CD14-positive monocyte (primary cell): ENCODE results near the gene MARCHF3. TPM values are rescaled to one million over a fixed set of nuclear protein-coding genes. Genes with fewer than 3 reads are reported as not detected.
A peak's percentile ranks its signal among the peaks of the same experiment; 100 is the strongest.

Experiments used
- DNase-seq, 3 donors: peaks; one replicate each; pipeline ENCODE4 v3.0.0-alpha.2; 2011 to 2022
- H2AFZ ChIP-seq: 2 replicates; pipeline ENCODE4 v1.6.0; 2012; ENCODE audit warnings: mild to moderate bottlenecking, low read depth, low read length, inconsistent platforms; ENCODE audit not compliant: insufficient read depth, poor library complexity, severe bottlenecking
- H3K27ac ChIP-seq, 2 donors: 1 replicate in 1 of 2; 2 replicates in 1 of 2; pipeline ENCODE4 v1.5.1; 2012 to 2013; ENCODE audit warnings: low read length in 2 of 2, control low read depth in 1 of 2, inconsistent platforms in 1 of 2, low read depth in 1 of 2, mild to moderate bottlenecking in 1 of 2
- H3K27me3 ChIP-seq, 2 donors: one replicate each; pipeline versions ENCODE4 v1.6.0 to v1.6.1; 2011 to 2013; ENCODE audit warnings: low read length in 2 of 2; ENCODE audit not compliant: control insufficient read depth in 2 of 2, insufficient read depth in 2 of 2
- H3K36me3 ChIP-seq, 2 donors: replicated peaks in 1 of 2; 1 replicate in 1 of 2; 2 replicates in 1 of 2; pipeline versions ENCODE4 v1.5.1 to v1.6.1; 2012 to 2013; ENCODE audit warnings: low read length in 2 of 2, control low read depth in 1 of 2, inconsistent platforms in 1 of 2, mild to moderate bottlenecking in 1 of 2; ENCODE audit not compliant: insufficient read depth in 2 of 2, control insufficient read depth in 1 of 2
- H3K4me1 ChIP-seq, 2 donors: 1 replicate in 1 of 2; 2 replicates in 1 of 2; pipeline versions ENCODE4 v1.5.1 to v1.6.1; 2012 to 2013; ENCODE audit warnings: low read length in 2 of 2, control low read depth in 1 of 2, inconsistent platforms in 1 of 2, mild to moderate bottlenecking in 1 of 2, moderate library complexity in 1 of 2; ENCODE audit not compliant: insufficient read depth in 2 of 2, control insufficient read depth in 1 of 2
- H3K4me2 ChIP-seq: replicated peaks from 2 replicates; pipeline ENCODE3; 2012; ENCODE audit warnings: low read length, moderate library complexity, mild to moderate bottlenecking; ENCODE audit not compliant: poor library complexity, severe bottlenecking; ENCODE audit errors: extremely low read depth
- H3K4me3 ChIP-seq, 3 experiments: fragments of 200-600 bp in 1 of 3; sonication (generic) in 1 of 3; replicated peaks in 1 of 3; 1 replicate in 2 of 3; 2 replicates in 1 of 3; pipeline ENCODE4 v1.5.1; 2011 to 2013; ENCODE audit warnings: low read length in 3 of 3, mild to moderate bottlenecking in 3 of 3, control low read depth in 2 of 3, low read depth in 2 of 3, inconsistent platforms in 1 of 3, moderate library complexity in 1 of 3
- H3K79me2 ChIP-seq: 2 replicates; pipeline ENCODE4 v1.6.0; 2012; ENCODE audit warnings: mild to moderate bottlenecking, control low read depth, inconsistent platforms, low read length, moderate library complexity; ENCODE audit not compliant: insufficient read depth
- H3K9ac ChIP-seq: 2 replicates; pipeline ENCODE4 v1.6.0; 2017; ENCODE audit warnings: low read length, mild to moderate bottlenecking; ENCODE audit not compliant: insufficient read depth, poor library complexity, severe bottlenecking
- H3K9me3 ChIP-seq, 2 donors: replicated peaks in 1 of 2; 1 replicate in 1 of 2; 2 replicates in 1 of 2; pipeline versions ENCODE4 v1.5.1 to v1.6.1; 2012 to 2013; ENCODE audit warnings: low read length in 2 of 2, control low read depth in 1 of 2; ENCODE audit not compliant: control insufficient read depth in 1 of 2, insufficient read depth in 1 of 2
- H4K20me1 ChIP-seq: 2 replicates; pipeline ENCODE4 v1.6.0; 2012; ENCODE audit warnings: mild to moderate bottlenecking, low read length, control low read depth, moderate library complexity; ENCODE audit not compliant: insufficient read depth
- H3K27ac Mint-ChIP-seq, 7 donors: one replicate each; pipeline ENCODE4 v1.8.0; 2020; ENCODE audit warnings: mild to moderate bottlenecking in 7 of 7, mixed read lengths in 7 of 7, moderate library complexity in 6 of 7, inconsistent platforms in 2 of 7
- H3K27me3 Mint-ChIP-seq, 3 donors: one replicate each; pipeline ENCODE4 v1.8.0; 2021 to 2022; ENCODE audit warnings: low read depth in 3 of 3, mild to moderate bottlenecking in 3 of 3, mixed read lengths in 3 of 3, moderate library complexity in 3 of 3, inconsistent platforms in 1 of 3
- H3K36me3 Mint-ChIP-seq, 2 donors: one replicate each; pipeline ENCODE4 v1.8.0; 2020; ENCODE audit warnings: mixed read lengths in 2 of 2, inconsistent platforms in 1 of 2, mild to moderate bottlenecking in 1 of 2
- H3K4me1 Mint-ChIP-seq: one replicate; pipeline ENCODE4 v1.8.0; 2020; ENCODE audit warnings: mild to moderate bottlenecking, mixed read lengths
- H3K4me3 Mint-ChIP-seq, 2 donors: one replicate each; pipeline ENCODE4 v1.8.0; 2020; ENCODE audit warnings: mild to moderate bottlenecking in 2 of 2, mixed read lengths in 2 of 2, moderate library complexity in 1 of 2
- H3K9me3 Mint-ChIP-seq, 7 donors: one replicate each; pipeline ENCODE4 v1.8.0; 2020 to 2022; ENCODE audit warnings: mixed read lengths in 7 of 7, mild to moderate bottlenecking in 6 of 7, moderate library complexity in 6 of 7, inconsistent platforms in 2 of 7
- CTCF ChIP-seq: fragments of 200-600 bp; IDR thresholded peaks from one replicate; pipeline ENCODE4 v1.8.0; 2022; ENCODE audit warnings: antibody characterized with exemption, mild to moderate bottlenecking
- WGBS: methylation state at CpG from one replicate; pipeline ENCODE4 v1.1.5; 2013; ENCODE audit warnings: missing lambda C conversion rate; ENCODE audit not compliant: insufficient coverage; 5-methylcytosine and 5-hydroxymethylcytosine counted together
- intact Hi-C, 2 donors: fragments of 100-400 bp; cut with micrococcal nuclease; formaldehyde crosslinking; loops; one replicate each; pipeline versions ENCODE4 v1.15.0 to v1.15.1; 2023
- polyA plus RNA-seq, 3 donors: library from polyadenylated mRNA; depleted of rRNA in 1 of 3; unstranded in 2 of 3; stranded (reverse) in 1 of 3; fragments of 300-500 nt in 2 of 3; fragments of >200 nt in 1 of 3; fragmentation: Illumina TruSeq in 2 of 3; gene quantifications; 1 replicate in 2 of 3; 2 replicates in 1 of 3; pipeline ENCODE4 v1.2.3, GENCODE V29; 2012 to 2021

Gene MARCHF3
- polyA plus RNA-seq, 3 donors = 0.88 to 1.6 (median 0.96) TPM

- H3K36me3 ChIP-seq = no peaks in the 10 kb centered on the region
- peak overlapping the region in 1 of 2 donors; percentile 79 for H3K27ac ChIP-seq
- 75% methylated on average over 3 of the region's 6 CpGs for WGBS
- Mint-ChIP-seq H3K9me3 (peaks cover 0 to 1% (median 0%) of the 10 kb centered on the region in 7 donors), H3K27me3 (peaks cover 0 to 9% (median 0%) of the 10 kb centered on the region in 3 donors), H3K4me1 (peaks cover 29% of the 10 kb centered on the region), H3K27ac (peak overlapping the region in 4 of 7 donors; percentile 25 to 96 (median 92)), H3K4me3 (peak overlapping the region; percentile 78 to 86), H3K36me3 (peaks cover 0 to 2% of the 10 kb centered on the region in 2 donors)
- peak overlapping the region; percentile 67 for H3K4me2 ChIP-seq
- no peak overlapping the region for H2AFZ ChIP-seq
- H3K79me2 ChIP-seq = no peaks in the 10 kb centered on the region
- H3K4me3 ChIP-seq = no peak overlapping the region
- no peak for DNase-seq
- no peaks in the 10 kb centered on the region for H3K27me3 ChIP-seq
- intact Hi-C loops = no loop called here
- no peak for TF ChIP-seq CTCF
- H3K4me1 ChIP-seq = peaks cover 20 to 25% of the 10 kb centered on the region in 2 donors
- H3K9ac ChIP-seq = no peak overlapping the region
- no peaks in the 10 kb centered on the region for H3K9me3 ChIP-seq
- H4K20me1 ChIP-seq = no peaks in the 10 kb centered on the region
Observed at GRCh38 chr5:126973193-126973592, 57.2 kb downstream of the MARCHF3 start.

DNA sequence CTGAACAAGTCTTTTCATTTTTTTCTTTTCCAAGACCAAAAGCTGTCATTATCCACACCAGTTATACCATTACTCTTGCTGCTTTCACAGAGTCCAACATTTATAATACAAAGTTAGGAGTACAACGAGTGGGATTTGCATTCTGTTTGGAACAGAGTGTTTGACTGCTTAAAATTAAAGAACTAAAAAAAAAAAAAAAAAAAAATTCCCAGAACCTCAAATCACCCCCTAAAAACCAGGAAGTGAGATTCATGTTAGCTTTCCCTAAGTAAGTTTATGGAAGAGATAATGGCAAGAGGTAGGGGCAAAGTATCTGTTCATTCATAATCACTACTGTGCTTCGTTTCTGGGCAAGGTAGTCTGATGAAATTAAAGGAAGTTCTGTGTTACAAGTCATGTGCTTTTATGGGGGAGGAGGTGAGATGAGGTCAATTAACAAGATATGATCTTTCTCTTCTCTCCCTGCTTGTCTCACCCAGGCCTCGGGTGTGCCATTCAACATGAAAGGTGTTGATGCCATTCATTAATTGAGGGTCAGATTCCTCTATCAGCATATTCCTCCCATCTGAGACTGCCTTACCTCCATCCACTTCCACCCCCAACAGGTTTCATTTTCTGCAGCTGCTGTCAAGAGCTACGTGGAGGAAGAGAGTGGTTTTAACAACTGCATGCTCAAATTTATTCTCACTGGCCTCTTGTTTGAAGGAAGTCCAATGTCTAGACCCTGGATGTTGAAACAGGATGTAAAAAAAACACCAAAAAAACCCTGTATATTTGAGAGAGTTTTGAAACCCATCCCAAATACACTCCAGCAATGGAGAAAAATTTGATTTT, 58.1 kb downstream of the MARCHF3 start:
- Histone ChIP-seq H3K4me2 (peak overlapping the region; percentile 67), H3K4me3 (peak overlapping the region; percentile 8 to 62 (median 44)), H3K9ac (peak overlapping the region; percentile 5), H2AFZ (no peak overlapping the region), H3K79me2 (no peaks in the 10 kb centered on the region), H3K36me3 (no peaks in the 10 kb centered on the region), H4K20me1 (no peaks in the 10 kb centered on the region), H3K9me3 (no peaks in the 10 kb centered on the region), H3K27me3 (no peaks in the 10 kb centered on the region), H3K27ac (peak overlapping the region; percentile 34 to 79), H3K4me1 (peaks cover 20 to 25% of the 10 kb centered on the region in 2 donors)
- Mint-ChIP-seq H3K9me3 (peaks cover 0 to 4% (median 0%) of the 10 kb centered on the region in 7 donors), H3K4me1 (peaks cover 29% of the 10 kb centered on the region), H3K4me3 (peak overlapping the region; percentile 78 to 86), H3K36me3 (peaks cover 0 to 2% of the 10 kb centered on the region in 2 donors), H3K27me3 (peaks cover 0 to 9% (median 0%) of the 10 kb centered on the region in 3 donors), H3K27ac (peak overlapping the region; percentile 91 to 96 (median 92))
- intact Hi-C loops = no loop called here
- peak; percentile 46 to 66 (median 49) for DNase-seq
- TF ChIP-seq CTCF = no peak
- no CpG with 5 or more reads among the region's 4 CpGs for WGBS
